Colon (tissue), 2 donors: ENCODE results near the gene FIGNL1.
"Not testable (repeated sequence)": the region's sequence is repeated elsewhere in the genome, so short reads cannot be mapped to it uniquely, and the experiment has no call there.

Experiments used
- FAIRE-seq: peaks from 2 replicates; lab custom pipeline; 2012; peaks lifted over from hg19 to GRCh38; lab: Jason Lieb, UNC
- donor health status: control.
- donor health status: control.

FIGNL1 gene

GRCh38 chr7:50470250-50471163 lies 20.4 kb upstream of the FIGNL1 start:
- FAIRE-seq = no peak

GRCh38 chr7:50469181-50469580 lies 19.0 kb upstream of the FIGNL1 start:
- FAIRE-seq = no peak

- no peak for FAIRE-seq
These were observed 17.9 kb upstream of the FIGNL1 start for GRCh38 chr7:50467817-50468610.

GRCh38 chr7:50466815-50467585 lies 16.9 kb upstream of the FIGNL1 start:
- FAIRE-seq = no peak

GRCh38 chr7:50463035-50463434 lies 12.9 kb upstream of the FIGNL1 start:
- no peak for FAIRE-seq

- FAIRE-seq = no peak
These were observed 12.2 kb upstream of the FIGNL1 start for GRCh38 chr7:50462361-50462760.

GRCh38 chr7:50461695-50462094 lies 11.5 kb upstream of the FIGNL1 start:
- no peak for FAIRE-seq

- not testable (repeated sequence) for FAIRE-seq
These were observed 9.0 kb upstream of the FIGNL1 start for GRCh38 chr7:50459183-50459582.

GRCh38 chr7:50458651-50459050 lies 8.5 kb upstream of the FIGNL1 start:
- FAIRE-seq = not testable (repeated sequence)

- FAIRE-seq = no peak
These were observed 6.4 kb upstream of the FIGNL1 start for GRCh38 chr7:50456371-50457123.

- no peak for FAIRE-seq
These were observed 5.5 kb upstream of the FIGNL1 start for GRCh38 chr7:50455658-50456057.

GRCh38 chr7:50454968-50455367 lies 4.8 kb upstream of the FIGNL1 start:
- no peak for FAIRE-seq

GRCh38 chr7:50450590-50451032 lies 461 bp upstream of the FIGNL1 start:
- FAIRE-seq = no peak

- FAIRE-seq = no peak
These were observed 659 bp downstream of the FIGNL1 start for GRCh38 chr7:50449501-50449880.

GRCh38 chr7:50448823-50449222 lies 1.3 kb downstream of the FIGNL1 start:
- no peak for FAIRE-seq

- no peak for FAIRE-seq
These were observed 3.6 kb downstream of the FIGNL1 start for GRCh38 chr7:50446542-50446960.

- FAIRE-seq = no peak
These were observed 13.9 kb downstream of the FIGNL1 start for GRCh38 chr7:50436133-50436806.

- FAIRE-seq = no peak
These were observed 18.3 kb downstream of the FIGNL1 start for GRCh38 chr7:50431722-50432305.

- FAIRE-seq = no peak
These were observed 18.8 kb downstream of the FIGNL1 start for GRCh38 chr7:50431316-50431715.

- no peak for FAIRE-seq
These were observed 21.2 kb downstream of the FIGNL1 start for GRCh38 chr7:50428911-50429310.

GRCh38 chr7:50427518-50427917 lies 22.6 kb downstream of the FIGNL1 start:
- FAIRE-seq = no peak
